SK-N-SH treated with all-trans-retinoic acid at 6 μM for 48 hours (cell line): Measurements from ENCODE around the gene MED4.

ENCODE experiments used
- ATAC-seq: fragments of 200-7000 bp; cut with Tn5 transposase; 3 replicates; pipeline ENCODE4 v1.9.1; 2020; ENCODE audit warnings: mild to moderate bottlenecking, moderate library complexity
- CSDC2 ChIP-seq: fragments of 250-450 bp; sonication (Bioruptor Pico); IDR thresholded peaks from 2 replicates; pipeline ENCODE4 v1.5.0; 2020; ENCODE audit warnings: mild to moderate bottlenecking, moderate library complexity
- ESRRG ChIP-seq: fragments of 250-450 bp; sonication (Bioruptor Pico); IDR thresholded peaks from 2 replicates; pipeline ENCODE4 v1.6.1; 2021; ENCODE audit warnings: mild to moderate bottlenecking
- GLIS3 ChIP-seq: fragments of 250-450 bp; sonication (Bioruptor Pico); IDR thresholded peaks from 2 replicates; pipeline ENCODE4 v1.5.0; 2020; ENCODE audit warnings: mild to moderate bottlenecking, moderate library complexity
- ISL1 ChIP-seq: fragments of 250-450 bp; sonication (Bioruptor Pico); IDR thresholded peaks from 2 replicates; pipeline ENCODE4 v2.1.2; 2022; ENCODE audit warnings: mild to moderate bottlenecking, moderate library complexity
- OSR1 ChIP-seq: fragments of 250-450 bp; sonication (Bioruptor Pico); IDR thresholded peaks from 2 replicates; pipeline ENCODE4 v1.8.0; 2022; ENCODE audit warnings: moderate library complexity, mild to moderate bottlenecking, inconsistent platforms
- PATZ1 ChIP-seq: fragments of 250-450 bp; sonication (Bioruptor Pico); IDR thresholded peaks from 2 replicates; pipeline ENCODE4 v1.8.0; 2020; ENCODE audit warnings: mild to moderate bottlenecking, moderate library complexity, borderline replicate concordance
- PPARA ChIP-seq: fragments of 250-450 bp; sonication (Bioruptor Pico); IDR thresholded peaks from 2 replicates; pipeline ENCODE4 v1.5.0; 2020; ENCODE audit warnings: mild to moderate bottlenecking, borderline replicate concordance
- RARB ChIP-seq: fragments of 250-450 bp; sonication (Bioruptor Pico); IDR thresholded peaks from 2 replicates; pipeline ENCODE4 v1.8.0; 2021; ENCODE audit warnings: mild to moderate bottlenecking, moderate library complexity
- TCF4 ChIP-seq: fragments of 250-450 bp; sonication (Bioruptor Pico); IDR thresholded peaks from 2 replicates; pipeline ENCODE4 v1.8.0; 2021; ENCODE audit warnings: mild to moderate bottlenecking, moderate library complexity, borderline replicate concordance
- TOX ChIP-seq: fragments of 250-450 bp; sonication (Bioruptor Pico); IDR thresholded peaks from 2 replicates; pipeline ENCODE4 v1.8.0; 2021; ENCODE audit warnings: mild to moderate bottlenecking, moderate library complexity, borderline replicate concordance
- TSHZ2 ChIP-seq: fragments of 250-450 bp; sonication (Bioruptor Pico); IDR thresholded peaks from 2 replicates; pipeline ENCODE4 v1.5.0; 2020; ENCODE audit warnings: mild to moderate bottlenecking, moderate library complexity
- ZC3H10 ChIP-seq: fragments of 250-450 bp; sonication (Bioruptor Pico); IDR thresholded peaks from 2 replicates; pipeline ENCODE4 v1.5.1; 2021; ENCODE audit warnings: mild to moderate bottlenecking, moderate library complexity
- ZFP3 ChIP-seq: fragments of 250-450 bp; sonication (Bioruptor Pico); IDR thresholded peaks from 2 replicates; pipeline ENCODE4 v1.5.0; 2020; ENCODE audit warnings: mild to moderate bottlenecking, moderate library complexity
- ZFP30 ChIP-seq: fragments of 450-650 bp; formaldehyde crosslinking; IDR thresholded peaks from 2 replicates; pipeline ENCODE4 v1.5.0; 2022; ENCODE audit warnings: mild to moderate bottlenecking, moderate library complexity
- ZNF565 ChIP-seq: fragments of 450-650 bp; formaldehyde crosslinking; conservative IDR thresholded peaks from 2 replicates; pipeline ENCODE4 v1.5.0; 2020; ENCODE audit warnings: low read depth, mild to moderate bottlenecking, moderate library complexity
- ZNF70 ChIP-seq: fragments of 450-650 bp; formaldehyde crosslinking; IDR thresholded peaks from 2 replicates; pipeline ENCODE4 v1.5.0; 2020; ENCODE audit warnings: mild to moderate bottlenecking, moderate library complexity
- ZNF8 ChIP-seq: fragments of 450-650 bp; formaldehyde crosslinking; IDR thresholded peaks from 2 replicates; pipeline ENCODE4 v1.5.0; 2020; ENCODE audit warnings: mild to moderate bottlenecking, moderate library complexity
- TF ChIP-seq, protein P1 (sequence below): fragments of 250-450 bp; sonication (Bioruptor Pico); IDR thresholded peaks from 2 replicates; pipeline ENCODE4 v1.5.1; 2020; ENCODE audit warnings: low read depth, mild to moderate bottlenecking, moderate library complexity
- TF ChIP-seq, protein P2 (sequence below): fragments of 250-450 bp; sonication (Bioruptor Pico); IDR thresholded peaks from 2 replicates; pipeline ENCODE4 v1.8.0; 2021; ENCODE audit warnings: low read depth, mild to moderate bottlenecking, moderate library complexity, borderline replicate concordance
- TF ChIP-seq, protein P3 (sequence below): fragments of 250-450 bp; sonication (Bioruptor Pico); IDR thresholded peaks from 2 replicates; pipeline ENCODE4 v1.5.1; 2021; ENCODE audit warnings: mild to moderate bottlenecking, moderate library complexity

The MED4 gene

DNA sequence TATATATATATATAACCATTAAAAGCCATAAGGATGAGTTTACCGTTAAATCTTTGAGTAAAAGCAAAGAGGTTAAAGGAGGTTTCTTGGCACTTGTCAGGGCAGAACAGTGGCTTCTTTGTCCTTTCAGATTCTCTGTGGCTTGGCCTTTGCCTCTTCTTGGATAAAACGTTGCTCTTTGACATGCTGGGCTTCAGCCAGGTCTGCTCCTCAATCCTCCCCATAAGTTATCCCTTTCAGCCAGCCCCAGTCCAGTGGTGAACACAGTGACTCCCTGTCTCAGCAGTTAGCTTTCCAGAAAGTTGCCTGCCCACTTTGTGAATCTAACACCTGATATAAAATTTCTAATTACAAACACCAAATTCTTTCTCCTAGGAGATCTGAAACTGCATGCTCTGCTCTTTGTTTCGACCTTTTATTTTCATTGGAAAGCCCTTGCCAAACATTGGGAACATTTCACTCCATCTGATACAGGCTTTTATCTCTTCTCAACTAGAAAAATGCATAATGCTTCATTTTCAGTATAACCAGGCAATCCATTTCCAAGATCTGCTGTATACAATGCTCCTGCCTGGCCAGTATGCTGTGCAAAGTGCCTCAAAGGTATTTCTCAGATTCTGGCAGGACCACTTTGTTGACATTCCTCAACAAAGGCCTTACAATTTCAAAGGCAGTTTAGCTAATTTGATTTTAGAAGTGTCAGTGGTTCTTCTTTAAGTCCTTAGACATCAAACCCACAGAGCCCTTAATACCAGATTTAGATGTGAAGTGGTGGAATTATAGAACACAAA, 16.2 kb upstream of the MED4 start:
- TF ChIP-seq ZNF565 (CRISPR knock-in tag) (no peak), RARB (CRISPR knock-in tag) (no peak), TCF4 (CRISPR knock-in tag) (no peak)
- TF ChIP-seq, protein P1, sequence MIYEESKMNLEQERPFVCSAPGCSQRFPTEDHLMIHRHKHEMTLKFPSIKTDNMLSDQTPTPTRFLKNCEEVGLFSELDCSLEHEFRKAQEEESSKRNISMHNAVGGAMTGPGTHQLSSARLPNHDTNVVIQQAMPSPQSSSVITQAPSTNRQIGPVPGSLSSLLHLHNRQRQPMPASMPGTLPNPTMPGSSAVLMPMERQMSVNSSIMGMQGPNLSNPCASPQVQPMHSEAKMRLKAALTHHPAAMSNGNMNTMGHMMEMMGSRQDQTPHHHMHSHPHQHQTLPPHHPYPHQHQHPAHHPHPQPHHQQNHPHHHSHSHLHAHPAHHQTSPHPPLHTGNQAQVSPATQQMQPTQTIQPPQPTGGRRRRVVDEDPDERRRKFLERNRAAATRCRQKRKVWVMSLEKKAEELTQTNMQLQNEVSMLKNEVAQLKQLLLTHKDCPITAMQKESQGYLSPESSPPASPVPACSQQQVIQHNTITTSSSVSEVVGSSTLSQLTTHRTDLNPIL (CRISPR knock-in tag), result no peak
- TF ChIP-seq, all 23 proteins: peak for 0

DNA sequence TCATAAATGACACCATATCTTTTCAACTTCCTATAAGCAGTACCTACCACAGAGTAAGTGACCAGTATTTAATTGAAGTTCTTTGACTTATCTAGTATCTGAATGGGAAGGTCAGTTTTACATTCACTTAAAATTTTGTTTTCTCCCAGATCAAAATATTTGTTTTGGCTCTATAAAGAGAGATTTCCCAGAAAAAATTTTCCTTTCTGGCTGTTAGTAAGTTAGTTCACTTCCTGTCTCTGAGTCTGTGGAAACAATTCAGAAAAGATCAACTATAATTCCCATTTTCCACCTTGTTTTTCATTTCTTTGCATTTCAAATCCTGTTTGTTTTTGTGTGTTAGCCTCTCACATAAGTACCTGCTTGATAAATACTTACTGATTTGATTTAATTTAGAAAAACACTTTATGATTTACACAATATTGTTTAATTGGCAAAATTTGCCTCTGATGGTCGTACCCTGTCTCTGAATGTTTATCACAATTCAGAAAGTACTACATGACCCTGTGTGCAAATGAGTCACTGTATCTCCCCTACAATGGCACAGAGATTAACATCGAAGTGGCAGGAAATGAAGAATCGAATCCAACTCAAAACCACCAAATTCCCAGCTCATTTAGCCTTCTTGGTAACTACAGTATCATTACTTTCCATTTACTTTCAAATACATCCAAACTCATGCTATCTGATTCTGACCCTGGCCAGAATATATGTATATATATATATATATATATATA, 15.4 kb upstream of the MED4 start:
- TF ChIP-seq ZFP3, result no peak
- no peak for TF ChIP-seq ISL1 (CRISPR knock-in tag)
- no peak for TF ChIP-seq ZFP30
- TF ChIP-seq ZNF70 (CRISPR knock-in tag), result no peak
- TF ChIP-seq ZC3H10, result no peak
- no peak for TF ChIP-seq ESRRG
- no peak for TF ChIP-seq PPARA
- TF ChIP-seq, protein P2, sequence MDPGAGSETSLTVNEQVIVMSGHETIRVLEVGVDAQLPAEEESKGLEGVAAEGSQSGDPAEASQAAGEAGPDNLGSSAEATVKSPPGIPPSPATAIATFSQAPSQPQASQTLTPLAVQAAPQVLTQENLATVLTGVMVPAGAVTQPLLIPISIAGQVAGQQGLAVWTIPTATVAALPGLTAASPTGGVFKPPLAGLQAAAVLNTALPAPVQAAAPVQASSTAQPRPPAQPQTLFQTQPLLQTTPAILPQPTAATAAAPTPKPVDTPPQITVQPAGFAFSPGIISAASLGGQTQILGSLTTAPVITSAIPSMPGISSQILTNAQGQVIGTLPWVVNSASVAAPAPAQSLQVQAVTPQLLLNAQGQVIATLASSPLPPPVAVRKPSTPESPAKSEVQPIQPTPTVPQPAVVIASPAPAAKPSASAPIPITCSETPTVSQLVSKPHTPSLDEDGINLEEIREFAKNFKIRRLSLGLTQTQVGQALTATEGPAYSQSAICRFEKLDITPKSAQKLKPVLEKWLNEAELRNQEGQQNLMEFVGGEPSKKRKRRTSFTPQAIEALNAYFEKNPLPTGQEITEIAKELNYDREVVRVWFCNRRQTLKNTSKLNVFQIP (CRISPR knock-in tag), result no peak
- TF ChIP-seq, protein P1 (CRISPR knock-in tag), result no peak
- TF ChIP-seq PATZ1 (CRISPR knock-in tag), result no peak
- no peak for TF ChIP-seq RARB (CRISPR knock-in tag)
- TF ChIP-seq, protein P3, sequence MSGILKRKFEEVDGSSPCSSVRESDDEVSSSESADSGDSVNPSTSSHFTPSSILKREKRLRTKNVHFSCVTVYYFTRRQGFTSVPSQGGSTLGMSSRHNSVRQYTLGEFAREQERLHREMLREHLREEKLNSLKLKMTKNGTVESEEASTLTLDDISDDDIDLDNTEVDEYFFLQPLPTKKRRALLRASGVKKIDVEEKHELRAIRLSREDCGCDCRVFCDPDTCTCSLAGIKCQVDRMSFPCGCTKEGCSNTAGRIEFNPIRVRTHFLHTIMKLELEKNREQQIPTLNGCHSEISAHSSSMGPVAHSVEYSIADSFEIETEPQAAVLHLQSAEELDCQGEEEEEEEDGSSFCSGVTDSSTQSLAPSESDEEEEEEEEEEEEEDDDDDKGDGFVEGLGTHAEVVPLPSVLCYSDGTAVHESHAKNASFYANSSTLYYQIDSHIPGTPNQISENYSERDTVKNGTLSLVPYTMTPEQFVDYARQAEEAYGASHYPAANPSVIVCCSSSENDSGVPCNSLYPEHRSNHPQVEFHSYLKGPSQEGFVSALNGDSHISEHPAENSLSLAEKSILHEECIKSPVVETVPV (CRISPR knock-in tag), result no peak
- TF ChIP-seq GLIS3 (CRISPR knock-in tag), result no peak
- no peak for TF ChIP-seq TOX
- TF ChIP-seq, all 23 proteins: peak for 0
- no peak for ATAC-seq

More for the DNA sequence above, 16.2 kb upstream of the MED4 start:
- no peak for ATAC-seq

- ATAC-seq, result no peak
- no peak for TF ChIP-seq ZNF70 (CRISPR knock-in tag)
These were observed 13.2 kb upstream of the MED4 start for GRCh38 chr13:48108106-48108505.

GRCh38 chr13:48097793-48098192, 2.9 kb upstream of the MED4 start:
- TF ChIP-seq ZC3H10 (no peak), ZNF70 (CRISPR knock-in tag) (no peak), TCF4 (CRISPR knock-in tag) (no peak), TSHZ2 (CRISPR knock-in tag) (no peak), OSR1 (no peak), ISL1 (CRISPR knock-in tag) (no peak), ZNF8 (CRISPR knock-in tag) (no peak), TOX (no peak), PPARA (no peak), CSDC2 (CRISPR knock-in tag) (no peak), ZNF565 (CRISPR knock-in tag) (no peak), ZFP30 (no peak), ZFP3 (no peak), RARB (CRISPR knock-in tag) (no peak)
- TF ChIP-seq, protein P1 (CRISPR knock-in tag), result no peak
- no peak for ATAC-seq
